HEK293 (cell line): Measurements from ENCODE around the gene ILKAP.

Source experiments
- CTCF ChIA-PET: fragments of 350-600 bp; formaldehyde crosslinking; extraction: SDS; loops from one replicate; lab custom pipeline; 2021; ENCODE audit warnings: antibody characterized with exemption; lab: Yijun Ruan, JAX
- POLR2A ChIA-PET: fragments of 300-600 bp; formaldehyde crosslinking; extraction: SDS; loops from one replicate; lab custom pipeline; 2020; ENCODE audit warnings: antibody characterized with exemption, inconsistent platforms; lab: Yijun Ruan, JAX
- H3K27ac ChIP-seq: fragments of 200-500 bp; sonication (Bioruptor generic); 2 replicates; pipeline ENCODE4 v1.5.1; 2014; ENCODE audit warnings: low read depth, low read length, control low read depth, inconsistent platforms; ENCODE audit errors: extremely low read depth
- H3K36me3 ChIP-seq, 2 experiments: fragments of 200-500 bp in 1 of 2; sonication (Bioruptor generic) in 1 of 2; 1 replicate in 1 of 2; 2 replicates in 1 of 2; pipeline ENCODE4 v1.5.1; 2014 to 2017; ENCODE audit warnings: inconsistent platforms in 2 of 2, low read length in 2 of 2; ENCODE audit not compliant: control insufficient read depth in 2 of 2, insufficient read depth in 1 of 2
- H3K4me1 ChIP-seq: fragments of 200-500 bp; sonication (Bioruptor generic); 2 replicates; pipeline ENCODE4 v1.5.1; 2014; ENCODE audit warnings: mild to moderate bottlenecking, low read length, inconsistent platforms; ENCODE audit not compliant: control insufficient read depth, insufficient read depth
- H3K4me3 ChIP-seq: 2 replicates; pipeline ENCODE4 v1.5.1; 2011; ENCODE audit warnings: low read depth, mild to moderate bottlenecking, control low read depth, low read length, moderate library complexity
- H3K9me3 ChIP-seq: fragments of 200-500 bp; sonication (Bioruptor generic); 2 replicates; pipeline ENCODE4 v1.5.1; 2014; ENCODE audit warnings: low read depth, low read length, inconsistent platforms; ENCODE audit not compliant: control insufficient read depth, insufficient read depth
- GLI4 ChIP-seq: fragments of 450-650 bp; formaldehyde crosslinking; IDR thresholded peaks from 2 replicates; pipeline ENCODE4 v1.5.1; 2016; ENCODE audit warnings: missing biosample characterization, missing genetic modification characterization
- GLIS1 ChIP-seq: fragments of 450-650 bp; formaldehyde crosslinking; IDR thresholded peaks from 2 replicates; pipeline ENCODE4 v1.5.1; 2016; ENCODE audit warnings: missing biosample characterization, missing genetic modification characterization
- REPIN1 ChIP-seq: fragments of 450-650 bp; formaldehyde crosslinking; IDR thresholded peaks from 2 replicates; pipeline ENCODE4 v1.5.1; 2017; ENCODE audit warnings: missing biosample characterization, missing genetic modification characterization, low read depth
- SETDB1 ChIP-seq: IDR thresholded peaks from one replicate; pipeline ENCODE4 v1.6.1; 2017; ENCODE audit warnings: mild to moderate bottlenecking, low read length, moderate library complexity, mixed read lengths; ENCODE audit not compliant: insufficient read length
- TRIM28 ChIP-seq: IDR thresholded peaks from 2 replicates; pipeline ENCODE4 v1.6.1; 2011; ENCODE audit warnings: low read length, control low read depth, borderline replicate concordance
- ZBTB10 ChIP-seq: fragments of 450-650 bp; formaldehyde crosslinking; IDR thresholded peaks from 2 replicates; pipeline ENCODE4 v1.5.1; 2016; ENCODE audit warnings: missing biosample characterization, missing genetic modification characterization
- ZBTB17 ChIP-seq: fragments of 450-650 bp; formaldehyde crosslinking; IDR thresholded peaks from 2 replicates; pipeline ENCODE4 v1.5.1; 2016; ENCODE audit warnings: missing biosample characterization, missing genetic modification characterization
- ZBTB21 ChIP-seq: fragments of 450-650 bp; formaldehyde crosslinking; IDR thresholded peaks from 2 replicates; pipeline ENCODE4 v1.5.1; 2017; ENCODE audit warnings: missing biosample characterization, missing genetic modification characterization
- ZIC2 ChIP-seq: fragments of 450-650 bp; formaldehyde crosslinking; IDR thresholded peaks from 2 replicates; pipeline ENCODE4 v1.5.1; 2016; ENCODE audit warnings: missing biosample characterization, missing genetic modification characterization
- ZNF354C ChIP-seq: fragments of 450-650 bp; formaldehyde crosslinking; IDR thresholded peaks from 2 replicates; pipeline ENCODE4 v1.5.1; 2016; ENCODE audit warnings: missing biosample characterization, missing genetic modification characterization, low read depth, borderline replicate concordance
- ZNF391 ChIP-seq: fragments of 450-650 bp; formaldehyde crosslinking; IDR thresholded peaks from 2 replicates; pipeline ENCODE4 v1.5.1; 2016; ENCODE audit warnings: low read depth, missing biosample characterization, missing genetic modification characterization, borderline replicate concordance
- ZNF426 ChIP-seq: fragments of 450-650 bp; formaldehyde crosslinking; IDR thresholded peaks from 2 replicates; pipeline ENCODE4 v1.5.1; 2017; ENCODE audit warnings: missing biosample characterization, missing genetic modification characterization, mild to moderate bottlenecking, inconsistent platforms, moderate library complexity
- ZNF529 ChIP-seq: fragments of 450-650 bp; formaldehyde crosslinking; IDR thresholded peaks from 2 replicates; pipeline ENCODE4 v1.5.1; 2017; ENCODE audit warnings: missing genetic modification characterization, missing biosample characterization; ENCODE audit not compliant: insufficient replicate concordance
- ZNF600 ChIP-seq: fragments of 450-650 bp; formaldehyde crosslinking; IDR thresholded peaks from 2 replicates; pipeline ENCODE4 v1.5.1; 2016; ENCODE audit warnings: missing biosample characterization, missing genetic modification characterization
- ZNF664 ChIP-seq: fragments of 450-650 bp; formaldehyde crosslinking; IDR thresholded peaks from 2 replicates; pipeline ENCODE4 v1.5.1; 2016; ENCODE audit warnings: missing biosample characterization, missing genetic modification characterization

The ILKAP gene

GRCh38 chr2:238132463-238133450 lies 70.7 kb downstream of the ILKAP start:
- ChIA-PET POLR2A (no interaction called here), CTCF (no interaction called here)
- H3K27ac ChIP-seq = no peak overlapping the region
- 0 out of 2 replicates have a peak, but pooled peaks have one; percentile 17 for TF ChIP-seq ZIC2 (tag by site-specific recombination)
- no peak for TF ChIP-seq REPIN1
- H3K4me1 ChIP-seq = no peaks in the 10 kb centered on the region
- no peaks in the 10 kb centered on the region for H3K9me3 ChIP-seq
- no peaks in the 10 kb centered on the region for H3K36me3 ChIP-seq
- H3K4me3 ChIP-seq = no peak overlapping the region

DNA sequence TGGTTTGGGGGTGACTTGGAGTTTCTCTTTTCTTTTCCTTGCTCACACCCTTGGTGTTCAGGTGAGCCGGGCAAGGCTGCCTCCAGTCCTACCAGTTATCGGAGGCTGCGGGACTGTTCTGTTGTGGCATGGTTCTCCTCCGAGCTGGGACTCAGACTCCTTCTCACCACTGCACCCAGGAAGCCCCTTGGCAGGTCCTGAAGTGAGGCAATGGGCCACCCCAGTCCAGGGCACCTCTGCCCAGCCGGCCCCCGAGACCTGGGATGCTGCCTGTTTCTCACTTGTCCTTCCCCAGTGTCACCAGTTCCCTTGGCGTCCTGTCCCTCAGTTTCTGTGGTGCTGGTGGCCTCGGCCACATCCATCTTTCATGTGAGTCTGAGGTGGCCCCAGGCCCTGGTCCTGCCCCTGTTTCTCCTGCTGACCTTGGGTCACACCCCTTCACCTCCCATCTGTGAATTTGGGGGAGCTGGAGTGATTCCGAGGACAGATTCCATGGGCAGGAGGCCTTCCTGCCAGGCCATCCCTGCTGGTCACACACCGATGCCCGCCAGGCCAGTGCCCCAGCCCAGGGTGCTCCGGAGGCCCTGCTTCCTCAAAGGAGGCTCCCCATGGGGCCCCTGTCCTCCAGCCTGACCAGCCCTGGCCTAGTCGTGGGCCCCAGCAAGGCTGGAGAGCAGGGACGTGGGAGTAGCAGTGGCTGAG lies 71.6 kb downstream of the ILKAP start:
- H3K27ac ChIP-seq = no peak overlapping the region
- no peaks in the 10 kb centered on the region for H3K36me3 ChIP-seq
- TF ChIP-seq ZBTB21 (tag by site-specific recombination) = no peak
- no peak for TF ChIP-seq ZNF664
- TF ChIP-seq ZNF354C (tag by site-specific recombination) = no peak
- TF ChIP-seq TRIM28 = no peak
- no peak for TF ChIP-seq ZNF391 (tag by site-specific recombination)
- TF ChIP-seq GLI4 (tag by site-specific recombination) = no peak
- CTCF ChIA-PET = no interaction called here
- no peaks in the 10 kb centered on the region for H3K4me1 ChIP-seq
- no peak overlapping the region for H3K4me3 ChIP-seq
- POLR2A ChIA-PET = no interaction called here
- H3K9me3 ChIP-seq = no peaks in the 10 kb centered on the region

DNA sequence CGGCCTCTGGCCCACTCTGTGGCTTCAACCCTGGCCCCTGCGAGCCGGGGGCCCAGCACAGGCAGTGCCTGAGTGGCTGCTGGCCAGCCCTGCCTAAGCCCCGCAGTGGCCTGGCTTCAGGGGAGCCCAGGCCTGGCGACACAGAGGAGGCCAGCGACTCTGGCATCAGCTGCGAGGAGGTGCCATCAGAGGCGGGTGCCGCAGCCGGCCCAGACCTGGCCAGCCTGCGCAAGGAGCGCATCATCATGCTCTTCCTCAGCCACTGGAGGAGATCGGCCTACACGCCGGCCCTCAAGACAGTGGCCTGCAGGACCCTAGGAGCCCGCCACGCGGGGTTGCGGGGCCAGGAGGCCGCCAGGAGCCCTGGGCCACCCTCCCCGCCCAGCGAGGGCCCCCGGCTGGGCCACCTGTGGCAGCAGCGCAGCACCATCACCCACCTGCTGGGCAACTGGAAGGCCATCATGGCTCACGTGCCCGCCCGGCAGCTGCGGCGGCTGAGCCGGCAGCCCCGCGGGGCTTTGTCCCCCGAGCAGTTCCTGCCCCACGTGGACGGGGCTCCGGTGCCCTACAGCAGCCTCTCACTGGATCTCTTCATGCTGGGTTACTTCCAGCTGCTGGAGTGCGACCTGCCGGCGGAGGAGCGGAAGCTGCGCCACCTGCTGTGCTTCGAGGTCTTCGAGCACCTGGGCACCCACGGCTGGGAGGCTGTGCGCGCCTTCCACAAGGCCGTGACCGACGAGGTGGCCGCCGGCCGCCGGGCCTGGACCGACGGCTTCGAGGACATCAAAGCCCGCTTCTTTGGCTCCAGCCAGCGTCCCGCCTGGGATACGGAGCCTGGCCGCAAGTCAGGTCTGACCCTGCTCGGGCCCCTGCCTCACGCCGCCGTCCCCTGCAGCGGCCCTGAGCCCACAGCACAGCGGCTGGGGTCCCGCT lies 72.5 kb downstream of the ILKAP start:
- no peak for TF ChIP-seq SETDB1
- TF ChIP-seq ZBTB17 (tag by site-specific recombination) = no peak
- TF ChIP-seq ZNF600 (tag by site-specific recombination) = no peak
- no peak for TF ChIP-seq ZNF529 (tag by site-specific recombination)
- no peak for TF ChIP-seq ZNF426 (tag by site-specific recombination)
- no peak for TF ChIP-seq GLIS1
- no peak for TF ChIP-seq ZNF391 (tag by site-specific recombination)
- no peak for TF ChIP-seq ZBTB10 (tag by site-specific recombination)
- Histone ChIP-seq H3K27ac (no peak overlapping the region), H3K9me3 (no peaks in the 10 kb centered on the region), H3K4me1 (no peaks in the 10 kb centered on the region), H3K36me3 (no peaks in the 10 kb centered on the region), H3K4me3 (no peak overlapping the region)
- ChIA-PET POLR2A (no interaction called here), CTCF (no interaction called here)
